ENCODE data around the gene NF1. TPM values are rescaled to one million over a fixed set of nuclear protein-coding genes. Genes with fewer than 3 reads are reported as not detected.

Gene NF1
- total RNA-seq, 4 donors from 2014 or later, result 41.7 to 69.9 (median 54.4) TPM

DNA sequence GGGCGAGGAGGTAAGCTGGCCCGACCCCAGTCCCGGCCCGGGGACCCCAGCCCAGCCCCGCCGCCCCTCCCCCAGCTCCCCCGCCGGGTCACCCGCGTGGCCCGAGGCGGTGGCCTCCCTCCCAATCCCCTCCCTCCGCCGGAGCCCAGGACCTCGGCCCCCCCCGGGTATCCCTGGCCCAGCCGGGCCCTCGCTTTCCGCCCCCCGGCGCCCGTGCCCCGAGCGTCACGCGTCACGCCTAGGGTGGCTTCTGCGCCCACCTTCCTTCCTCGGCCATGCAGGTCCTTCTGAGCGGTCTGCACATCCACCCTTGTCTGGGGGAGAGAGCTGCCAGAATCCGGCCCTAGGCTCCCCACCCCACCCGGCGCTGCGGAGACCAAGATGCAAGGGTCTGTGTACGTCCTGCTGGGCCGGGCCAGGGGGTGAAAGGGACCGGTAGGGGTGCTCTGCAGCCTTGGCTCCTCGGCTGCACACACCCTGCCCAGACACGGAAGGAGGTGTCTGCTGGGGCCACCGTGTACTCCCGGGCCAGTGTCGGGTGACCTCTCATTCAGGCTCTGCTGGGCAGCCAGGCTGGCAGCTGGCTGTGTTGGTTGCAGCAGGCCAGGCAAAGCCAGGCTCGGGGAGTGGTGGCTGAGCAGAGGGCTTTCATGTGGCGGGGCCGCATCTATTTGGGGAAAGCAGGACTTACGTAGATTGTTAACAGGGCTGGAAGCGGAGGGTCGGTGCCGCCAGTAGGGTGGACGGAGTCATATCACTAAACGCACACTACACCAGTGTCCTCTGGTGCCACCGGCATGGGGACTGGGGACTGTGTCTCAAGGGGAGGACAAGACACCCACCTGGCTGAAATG, 297.5 kb downstream of the NF1 start:
- H3K9me3 ChIP-seq, result no peaks in the 10 kb centered on the region
- WGBS, 2 donors (ENCODE audit: low coverage in 1 of 2), result 75% methylated on average over 2 of the region's 52 CpGs; no CpG with 5 or more reads in 1 of the 2 donors
- H3K36me3 ChIP-seq, result no peaks in the 10 kb centered on the region
- peak; percentile 29 for ATAC-seq
- H3K27me3 ChIP-seq, result peaks cover 85% of the 10 kb centered on the region
- peak overlapping the region; percentile 15 to 55 for H3K4me3 ChIP-seq
- H3K27ac ChIP-seq, result no peak overlapping the region
- peaks cover 0 to 31% (median 5%) of the 10 kb centered on the region in 3 donors for H3K4me1 ChIP-seq
- TF ChIP-seq POLR2A (IDR thresholded peaks at IDR 0.05), result no peak
- no peak for TF ChIP-seq EP300 (IDR thresholded peaks at IDR 0.05)
- TF ChIP-seq POLR2AphosphoS5 (IDR thresholded peaks at IDR 0.05), result no peak
- TF ChIP-seq, protein P1, sequence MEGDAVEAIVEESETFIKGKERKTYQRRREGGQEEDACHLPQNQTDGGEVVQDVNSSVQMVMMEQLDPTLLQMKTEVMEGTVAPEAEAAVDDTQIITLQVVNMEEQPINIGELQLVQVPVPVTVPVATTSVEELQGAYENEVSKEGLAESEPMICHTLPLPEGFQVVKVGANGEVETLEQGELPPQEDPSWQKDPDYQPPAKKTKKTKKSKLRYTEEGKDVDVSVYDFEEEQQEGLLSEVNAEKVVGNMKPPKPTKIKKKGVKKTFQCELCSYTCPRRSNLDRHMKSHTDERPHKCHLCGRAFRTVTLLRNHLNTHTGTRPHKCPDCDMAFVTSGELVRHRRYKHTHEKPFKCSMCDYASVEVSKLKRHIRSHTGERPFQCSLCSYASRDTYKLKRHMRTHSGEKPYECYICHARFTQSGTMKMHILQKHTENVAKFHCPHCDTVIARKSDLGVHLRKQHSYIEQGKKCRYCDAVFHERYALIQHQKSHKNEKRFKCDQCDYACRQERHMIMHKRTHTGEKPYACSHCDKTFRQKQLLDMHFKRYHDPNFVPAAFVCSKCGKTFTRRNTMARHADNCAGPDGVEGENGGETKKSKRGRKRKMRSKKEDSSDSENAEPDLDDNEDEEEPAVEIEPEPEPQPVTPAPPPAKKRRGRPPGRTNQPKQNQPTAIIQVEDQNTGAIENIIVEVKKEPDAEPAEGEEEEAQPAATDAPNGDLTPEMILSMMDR (IDR thresholded peaks at IDR 0.05), result no peak

DNA sequence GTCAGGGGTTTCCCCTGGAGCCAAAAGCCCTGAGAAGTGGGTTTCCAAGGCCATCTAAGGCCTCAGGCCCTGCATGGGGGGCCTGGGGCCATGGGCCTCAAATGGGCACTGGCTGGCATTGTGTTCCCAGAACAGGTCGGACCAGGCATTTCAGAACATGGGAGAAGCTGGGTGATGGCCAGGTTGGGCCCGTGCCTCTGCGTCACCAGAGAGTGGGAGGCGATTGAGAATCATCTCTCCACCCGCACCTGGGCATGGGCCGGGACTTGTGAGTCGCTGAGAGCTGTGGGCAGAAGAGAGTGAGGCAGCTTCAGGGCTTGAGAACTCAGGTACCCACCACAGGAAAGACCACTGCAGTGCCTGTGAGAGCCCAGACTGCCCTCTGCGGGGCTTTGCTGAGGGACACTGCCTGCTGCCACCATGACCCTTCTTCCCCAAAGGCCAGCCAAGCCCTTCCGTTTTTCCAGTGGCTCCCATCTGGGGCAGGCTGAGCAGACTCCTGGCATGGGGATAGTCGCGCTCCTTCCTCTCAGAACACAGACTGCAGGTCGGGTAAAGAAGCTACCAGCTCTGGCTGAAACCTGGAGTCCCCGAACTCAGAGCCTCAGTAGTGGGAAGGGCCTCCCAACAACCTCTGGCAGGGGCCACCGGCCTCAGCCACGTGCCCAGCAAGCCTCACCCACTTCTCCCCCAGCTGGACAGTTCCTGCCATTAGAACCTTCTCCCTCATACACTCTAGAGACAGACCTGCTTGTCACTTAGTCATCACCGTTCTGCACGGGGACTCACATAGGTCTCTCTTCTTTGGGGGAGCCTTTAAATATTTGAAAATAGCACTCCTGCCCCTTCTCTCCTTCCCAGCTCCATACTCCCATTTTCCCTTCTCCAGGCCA, 298.3 kb downstream of the NF1 start:
- TF ChIP-seq, protein P1 (IDR thresholded peaks at IDR 0.05), result no peak
- no peak for TF ChIP-seq EP300 (IDR thresholded peaks at IDR 0.05)
- TF ChIP-seq POLR2AphosphoS5 (IDR thresholded peaks at IDR 0.05), result no peak
- no peak for TF ChIP-seq POLR2A (IDR thresholded peaks at IDR 0.05)
- Histone ChIP-seq H3K27ac (no peak overlapping the region), H3K9me3 (no peaks in the 10 kb centered on the region), H3K4me1 (peaks cover 0 to 31% (median 5%) of the 10 kb centered on the region in 3 donors), H3K36me3 (no peaks in the 10 kb centered on the region), H3K27me3 (peaks cover 85% of the 10 kb centered on the region), H3K4me3 (no peak overlapping the region)
- 56% methylated on average over 7 of the region's 17 CpGs; no CpG with 5 or more reads in 1 of the 2 donors for WGBS, 2 donors (ENCODE audit: low coverage in 1 of 2)
- no peak for ATAC-seq

DNA sequence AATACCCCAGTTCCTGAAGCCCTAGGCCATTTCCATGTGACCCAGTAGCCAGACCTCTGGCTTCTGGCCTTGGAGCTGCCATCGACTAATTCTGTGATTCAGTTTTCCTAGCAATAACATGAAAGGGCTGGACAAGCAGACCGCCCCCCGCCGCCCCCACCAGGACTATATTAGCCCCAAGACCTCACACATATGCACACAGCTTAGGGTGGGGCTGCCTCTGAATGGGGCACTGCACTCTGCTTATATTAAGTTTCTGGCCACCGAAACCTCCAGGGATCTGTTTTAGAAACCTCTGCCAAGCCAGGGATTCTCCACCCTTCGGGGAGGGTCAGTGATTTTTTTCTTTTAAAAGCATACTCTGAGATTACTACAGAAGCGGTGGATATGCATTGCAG, 299.0 kb downstream of the NF1 start:
- peaks cover 82% of the 10 kb centered on the region for H3K27me3 ChIP-seq
- H3K4me3 ChIP-seq, result no peak overlapping the region
- TF ChIP-seq, protein P1 (IDR thresholded peaks at IDR 0.05), result no peak
- TF ChIP-seq EP300 (IDR thresholded peaks at IDR 0.05), result no peak
- TF ChIP-seq POLR2AphosphoS5 (IDR thresholded peaks at IDR 0.05), result no peak
- TF ChIP-seq POLR2A (IDR thresholded peaks at IDR 0.05), result no peak
- no peak overlapping the region for H3K27ac ChIP-seq
- no peaks in the 10 kb centered on the region for H3K36me3 ChIP-seq
- H3K9me3 ChIP-seq, result no peaks in the 10 kb centered on the region
- ATAC-seq, result no peak
- WGBS, 2 donors (ENCODE audit: low coverage in 1 of 2), result 68% methylated on average over 5 of the region's 7 CpGs; no CpG with 5 or more reads in 1 of the 2 donors
- H3K4me1 ChIP-seq, result peaks cover 0 to 31% (median 5%) of the 10 kb centered on the region in 3 donors

DNA sequence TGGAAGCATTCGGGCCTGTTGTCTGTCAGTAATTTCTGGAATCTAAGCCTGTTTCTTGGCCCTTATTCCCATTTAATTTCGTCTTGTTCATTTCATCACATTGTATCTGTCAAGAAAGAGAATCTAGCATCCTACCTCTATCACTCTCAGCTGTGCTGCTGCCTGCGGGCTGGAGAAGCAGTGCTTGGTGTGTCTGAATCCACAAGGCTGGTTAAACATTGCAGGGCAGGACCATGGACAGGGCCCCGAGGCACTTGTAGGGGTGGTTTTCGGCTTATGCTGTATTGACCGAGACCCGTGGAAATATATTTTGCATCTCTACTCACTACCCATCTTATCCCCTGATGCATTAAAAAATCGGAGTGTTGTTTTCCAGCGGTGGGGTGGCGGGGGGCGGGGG, 299.8 kb downstream of the NF1 start:
- no peaks in the 10 kb centered on the region for H3K9me3 ChIP-seq
- 8% methylated on average over 10 of the region's 11 CpGs; no CpG with 5 or more reads in 1 of the 2 donors for WGBS, 2 donors (ENCODE audit: low coverage in 1 of 2)
- no peaks in the 10 kb centered on the region for H3K36me3 ChIP-seq
- H3K27ac ChIP-seq, result no peak overlapping the region
- TF ChIP-seq POLR2A (IDR thresholded peaks at IDR 0.05) (no peak), POLR2AphosphoS5 (IDR thresholded peaks at IDR 0.05) (no peak), EP300 (IDR thresholded peaks at IDR 0.05) (no peak)
- TF ChIP-seq, protein P1 (IDR thresholded peaks at IDR 0.05), result no peak
- H3K27me3 ChIP-seq, result peaks cover 74% of the 10 kb centered on the region
- H3K4me1 ChIP-seq, result peaks cover 0 to 29% (median 5%) of the 10 kb centered on the region in 3 donors
- ATAC-seq, result no peak
- no peak overlapping the region for H3K4me3 ChIP-seq

Data from gastroesophageal sphincter (tissue), 4 donors.